Mammary epithelial cell (primary cell): ENCODE data around the gene IQCF6.

Experiments
- EZH2 ChIP-seq: IDR thresholded peaks from 2 replicates; pipeline ENCODE4 v1.6.1; 2012; ENCODE audit warnings: low read length, inconsistent platforms, borderline replicate concordance
- TF ChIP-seq, protein P1 (sequence below), 2 donors: IDR thresholded peaks in 1 of 2; conservative IDR thresholded peaks in 1 of 2; 2 replicates each; pipeline ENCODE4 v1.5.1; 2011 to 2012; ENCODE audit warnings: inconsistent platforms in 2 of 2, low read length in 2 of 2, mild to moderate bottlenecking in 2 of 2, control low read depth in 1 of 2, low read depth in 1 of 2; ENCODE audit not compliant: insufficient read depth in 1 of 2; ENCODE audit errors: extremely low read depth in 1 of 2

DNA sequence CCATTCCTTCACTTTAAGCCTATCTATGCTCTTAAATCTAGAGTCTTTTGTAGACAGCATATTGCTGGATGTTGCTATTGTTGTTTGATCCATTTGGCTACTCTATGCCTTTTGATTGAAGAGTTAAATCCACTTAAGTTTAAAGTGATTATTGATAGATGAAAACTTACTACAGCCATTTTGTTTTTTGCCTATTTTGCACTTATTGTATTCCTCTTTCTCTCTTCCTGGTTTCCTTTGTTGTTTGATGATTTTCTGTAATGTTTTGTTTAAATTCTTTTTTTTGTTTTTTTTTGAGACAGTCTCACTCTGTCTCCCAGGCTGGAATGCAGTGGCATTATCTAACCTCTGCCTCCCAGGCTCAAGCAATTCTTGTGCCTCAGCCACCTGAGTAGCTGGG lies 19.8 kb downstream of the IQCF6 start:
- TF ChIP-seq, protein P1, sequence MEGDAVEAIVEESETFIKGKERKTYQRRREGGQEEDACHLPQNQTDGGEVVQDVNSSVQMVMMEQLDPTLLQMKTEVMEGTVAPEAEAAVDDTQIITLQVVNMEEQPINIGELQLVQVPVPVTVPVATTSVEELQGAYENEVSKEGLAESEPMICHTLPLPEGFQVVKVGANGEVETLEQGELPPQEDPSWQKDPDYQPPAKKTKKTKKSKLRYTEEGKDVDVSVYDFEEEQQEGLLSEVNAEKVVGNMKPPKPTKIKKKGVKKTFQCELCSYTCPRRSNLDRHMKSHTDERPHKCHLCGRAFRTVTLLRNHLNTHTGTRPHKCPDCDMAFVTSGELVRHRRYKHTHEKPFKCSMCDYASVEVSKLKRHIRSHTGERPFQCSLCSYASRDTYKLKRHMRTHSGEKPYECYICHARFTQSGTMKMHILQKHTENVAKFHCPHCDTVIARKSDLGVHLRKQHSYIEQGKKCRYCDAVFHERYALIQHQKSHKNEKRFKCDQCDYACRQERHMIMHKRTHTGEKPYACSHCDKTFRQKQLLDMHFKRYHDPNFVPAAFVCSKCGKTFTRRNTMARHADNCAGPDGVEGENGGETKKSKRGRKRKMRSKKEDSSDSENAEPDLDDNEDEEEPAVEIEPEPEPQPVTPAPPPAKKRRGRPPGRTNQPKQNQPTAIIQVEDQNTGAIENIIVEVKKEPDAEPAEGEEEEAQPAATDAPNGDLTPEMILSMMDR (conservative IDR thresholded peaks at IDR 0.05 in 1 of 2, IDR thresholded peaks at IDR 0.05 in 1 of 2; ENCODE audit: extremely low read depth in 1 of 2, insufficient read depth in 1 of 2, low read depth in 1 of 2, low read length in 2 of 2): no peak
- TF ChIP-seq EZH2: no peak
